Measurements from ENCODE around the gene TBC1D20.

The TBC1D20 gene

GRCh38 chr20:438571-439469, 23.5 kb downstream of the TBC1D20 start:
- DNase-seq (ENCODE audit: low read depth, low spot score), result no peak

DNA sequence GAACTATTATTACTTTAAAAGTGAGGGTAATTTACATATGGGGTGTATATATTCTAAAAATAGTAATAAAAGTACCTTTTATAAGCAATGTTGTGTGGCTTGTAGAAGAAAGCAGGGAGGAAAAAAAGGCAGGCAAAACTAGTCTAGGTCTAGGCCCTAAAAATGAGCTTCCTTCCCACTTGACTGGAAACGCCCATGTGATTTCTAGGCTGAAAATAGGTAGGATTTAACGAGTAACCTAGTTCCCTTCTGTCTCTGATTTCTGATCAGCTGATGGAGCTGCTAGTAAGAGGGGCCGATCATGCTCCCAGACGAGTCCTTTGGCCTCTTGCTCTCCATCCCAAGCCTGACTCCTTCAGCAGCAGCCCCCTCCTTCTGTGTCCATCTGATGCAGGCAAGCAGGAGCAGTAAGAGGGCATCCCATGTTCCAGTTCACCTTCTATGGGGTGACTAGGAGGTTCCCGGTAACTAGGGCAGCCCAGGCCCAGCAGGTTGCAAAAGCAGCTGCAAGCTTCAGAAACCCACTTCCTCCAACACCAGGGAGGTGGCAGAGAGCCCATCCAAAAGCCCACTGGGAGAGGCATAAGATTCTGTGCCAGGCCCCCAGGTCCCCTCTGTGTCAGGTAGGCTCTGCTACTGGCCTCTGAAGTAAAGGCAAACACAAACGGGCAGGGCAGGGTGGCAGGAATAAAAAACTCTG, 24.4 kb downstream of the TBC1D20 start:
- no peak for DNase-seq (ENCODE audit: low read depth, low spot score)

DNA sequence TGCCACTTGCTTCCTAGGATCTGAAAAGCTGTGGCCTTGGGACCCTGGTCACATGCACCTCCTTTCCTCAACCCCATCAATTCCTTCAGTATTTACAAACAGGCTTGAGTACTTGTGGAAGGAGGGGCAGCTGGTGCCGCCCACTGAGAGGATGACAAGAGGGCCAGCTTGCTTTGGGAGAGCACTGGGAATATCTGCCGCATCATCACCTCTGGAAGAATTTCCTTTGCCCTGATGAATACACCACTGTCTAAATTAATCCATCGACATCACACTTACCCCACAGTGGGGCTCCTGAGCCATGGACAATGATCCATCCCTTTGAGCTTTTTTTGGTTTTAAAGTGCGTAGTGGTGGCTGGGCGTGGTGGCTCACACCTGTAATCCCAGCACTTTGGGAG, 25.9 kb downstream of the TBC1D20 start:
- DNase-seq (ENCODE audit: low read depth, low spot score), result no peak

- DNase-seq (ENCODE audit: low read depth, low spot score), result no peak
Observed at GRCh38 chr20:435558-435957, 26.8 kb downstream of the TBC1D20 start.

DNA sequence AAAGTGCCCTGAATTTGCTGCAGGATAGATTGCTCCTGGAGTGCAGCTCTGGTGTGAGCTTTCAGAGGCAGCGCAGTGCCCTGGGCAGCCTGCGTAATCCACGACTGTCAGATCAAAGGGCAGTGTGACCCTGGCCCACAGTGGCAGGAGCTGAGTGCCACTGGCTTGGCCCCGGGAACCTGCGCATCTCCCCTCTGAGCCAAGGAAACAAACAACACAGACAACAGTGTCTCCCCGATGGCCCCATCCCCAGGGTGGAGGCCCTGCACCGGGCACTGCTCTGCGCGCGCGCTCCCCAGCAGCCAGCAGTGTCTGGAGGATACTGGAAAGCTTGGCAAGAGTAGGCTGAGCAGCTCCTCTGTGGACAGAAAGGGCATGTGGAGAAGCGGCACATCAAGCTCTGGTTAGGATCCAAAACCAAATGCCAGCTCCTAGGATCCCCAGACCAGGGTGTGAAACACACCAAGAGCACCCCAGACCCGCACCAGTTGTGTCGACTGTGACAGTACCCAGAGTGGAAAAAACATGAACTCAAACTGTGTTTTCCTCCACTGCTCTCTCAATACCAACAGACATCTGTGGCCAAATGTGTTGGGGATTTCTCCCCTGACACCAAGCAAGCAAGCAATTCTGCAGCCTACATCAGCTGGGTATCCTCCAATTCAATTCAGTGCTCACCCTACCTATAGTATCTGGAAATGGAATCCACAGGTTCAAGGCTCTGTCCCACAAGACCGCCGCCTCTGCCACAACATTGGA, 27.5 kb downstream of the TBC1D20 start:
- DNase-seq (ENCODE audit: low read depth, low spot score), result no peak

GRCh38 chr20:434221-434620, 28.1 kb downstream of the TBC1D20 start:
- no peak for DNase-seq (ENCODE audit: low read depth, low spot score)

- no peak for DNase-seq (ENCODE audit: low read depth, low spot score)
Observed at GRCh38 chr20:433300-433975, 28.9 kb downstream of the TBC1D20 start.

- no peak for DNase-seq (ENCODE audit: low read depth, low spot score)
Observed at GRCh38 chr20:432677-433299, 29.5 kb downstream of the TBC1D20 start.

GRCh38 chr20:432208-432607, 30.1 kb downstream of the TBC1D20 start:
- no peak for DNase-seq (ENCODE audit: low read depth, low spot score)

GRCh38 chr20:431012-431904, 31.1 kb downstream of the TBC1D20 start:
- no peak for DNase-seq (ENCODE audit: low read depth, low spot score)

DNA sequence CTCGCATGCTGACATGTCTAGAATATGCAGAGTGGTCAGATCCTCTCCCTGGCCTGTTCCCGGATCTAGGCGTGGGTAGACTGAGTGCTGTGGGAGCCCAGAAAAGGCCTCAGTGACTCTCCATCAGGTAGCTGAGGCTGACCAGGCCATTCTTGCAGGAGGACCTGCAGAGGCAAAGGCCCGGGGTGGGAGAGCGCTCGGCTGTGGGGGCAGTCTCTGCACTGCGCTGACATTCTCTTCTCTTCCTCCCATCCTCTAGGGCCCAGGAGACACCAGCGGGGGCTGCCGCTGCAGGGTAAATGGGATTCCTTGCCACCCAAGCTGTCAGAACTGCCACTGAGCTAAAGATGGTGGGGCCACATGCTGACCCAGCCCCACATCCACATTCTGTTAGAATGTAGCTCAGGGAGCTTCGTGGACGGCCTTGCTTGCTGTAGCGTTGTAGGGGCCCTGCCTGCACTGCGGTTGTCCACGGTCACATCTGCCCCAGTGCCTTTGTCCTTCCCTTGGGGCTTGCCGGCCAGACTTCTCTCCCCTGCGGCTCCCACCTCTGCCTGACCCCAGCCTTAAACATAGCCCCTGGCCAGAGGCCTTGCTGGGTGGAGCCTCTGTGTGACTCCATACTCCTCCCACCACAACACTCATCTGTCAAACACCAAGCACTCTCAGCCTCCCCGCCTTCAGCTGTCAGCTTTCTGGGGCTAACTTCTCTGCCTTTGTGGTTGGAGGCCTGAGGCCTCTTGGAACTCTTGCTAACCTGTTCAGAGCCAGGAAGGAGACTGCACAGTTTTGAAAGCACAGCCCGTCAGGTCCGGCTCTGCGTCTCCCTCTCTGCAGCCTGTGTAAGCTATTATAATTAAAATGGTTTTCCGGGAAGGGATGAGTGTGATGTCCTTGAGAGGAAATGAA, 32.0 kb downstream of the TBC1D20 start:
- DNase-seq (ENCODE audit: low read depth, low spot score), result no peak

DNA sequence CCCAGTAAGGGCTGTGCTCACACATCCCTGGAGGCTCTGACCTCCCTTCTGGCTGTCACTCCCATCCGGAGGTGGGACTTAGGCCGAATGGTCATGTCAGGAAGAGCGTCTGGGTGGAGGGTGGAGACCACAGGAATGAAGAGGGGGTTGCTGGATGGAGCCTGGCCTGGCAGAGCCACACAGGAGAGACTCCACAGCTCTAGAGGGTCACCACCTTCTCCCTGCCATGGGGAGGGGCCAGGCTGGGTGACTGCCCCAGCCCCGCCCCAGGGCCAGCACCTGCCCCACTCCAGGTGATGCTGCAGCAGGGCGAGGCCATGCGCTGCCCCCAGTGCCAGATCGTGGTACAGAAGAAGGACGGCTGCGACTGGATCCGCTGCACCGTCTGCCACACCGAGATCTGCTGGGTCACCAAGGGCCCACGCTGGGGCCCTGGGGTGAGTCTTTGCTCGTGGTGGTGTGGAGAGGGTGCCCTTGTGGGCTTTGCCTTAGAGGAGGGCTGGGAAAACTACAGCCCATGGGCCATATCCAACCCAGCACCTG, 33.6 kb downstream of the TBC1D20 start:
- no peak for DNase-seq (ENCODE audit: low read depth, low spot score)

GRCh38 chr20:427849-428657, 34.3 kb downstream of the TBC1D20 start:
- no peak for DNase-seq (ENCODE audit: low read depth, low spot score)

- no peak for DNase-seq (ENCODE audit: low read depth, low spot score)
Observed at GRCh38 chr20:427401-427800, 34.9 kb downstream of the TBC1D20 start.

DNA sequence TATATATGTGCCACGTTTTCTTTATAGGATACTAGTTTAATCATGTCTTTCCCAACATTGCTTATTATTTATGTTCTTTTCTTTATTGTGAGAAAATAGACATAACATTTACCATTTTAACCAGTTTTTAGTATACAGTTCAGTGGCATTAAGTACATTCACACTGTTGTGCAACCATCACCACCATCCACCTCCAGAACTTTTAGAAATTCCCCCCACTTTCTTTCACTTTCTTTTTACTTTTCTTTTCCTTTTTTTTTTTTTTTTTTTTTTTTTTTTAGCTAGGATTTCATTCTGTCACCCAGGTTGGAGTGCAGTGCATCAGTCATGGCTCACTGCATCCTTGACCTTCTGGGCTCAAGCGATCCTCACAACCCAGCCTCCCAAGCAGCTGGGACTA, 35.8 kb downstream of the TBC1D20 start:
- no peak for DNase-seq (ENCODE audit: low read depth, low spot score)

GRCh38 chr20:421685-422250, 40.6 kb downstream of the TBC1D20 start:
- no peak for DNase-seq (ENCODE audit: low read depth, low spot score)

- no peak for DNase-seq (ENCODE audit: low read depth, low spot score)
Observed at GRCh38 chr20:420721-421574, 41.4 kb downstream of the TBC1D20 start.

Data from brain pericyte (primary cell).